ENCODE data around the gene MEIOSIN. TPM values are rescaled to one million over a fixed set of nuclear protein-coding genes. Genes with fewer than 3 reads are reported as not detected.

Gene MEIOSIN
- total and polyA plus RNA-seq, 11 donors, result not detected

DNA sequence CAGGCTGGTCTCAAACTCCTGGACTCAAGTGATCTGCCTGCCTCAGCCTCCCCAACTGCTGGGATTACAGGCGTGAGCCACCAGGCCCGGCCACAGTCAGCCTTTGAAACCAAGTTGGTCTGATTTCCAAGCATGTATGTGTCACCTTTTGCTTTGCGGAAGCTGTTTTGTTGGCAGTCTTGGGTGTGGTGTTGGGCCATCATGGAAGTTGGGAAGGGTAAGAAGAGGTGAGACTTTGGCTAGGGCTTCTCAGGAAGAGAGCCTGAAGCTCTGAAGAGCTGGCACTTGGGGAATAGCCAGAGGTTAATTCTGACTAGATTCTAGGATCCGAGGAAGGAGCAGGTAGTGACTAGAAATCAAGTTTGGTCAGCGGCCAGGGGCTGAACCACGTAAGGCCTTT lies 79.1 kb downstream of the MEIOSIN start:
- peaks cover 0 to 30% (median 13%) of the 10 kb centered on the region in 12 donors for H3K4me1 ChIP-seq
- TF ChIP-seq POLR2A (IDR thresholded peaks at IDR 0.05), result no peak
- TF ChIP-seq, protein P1, sequence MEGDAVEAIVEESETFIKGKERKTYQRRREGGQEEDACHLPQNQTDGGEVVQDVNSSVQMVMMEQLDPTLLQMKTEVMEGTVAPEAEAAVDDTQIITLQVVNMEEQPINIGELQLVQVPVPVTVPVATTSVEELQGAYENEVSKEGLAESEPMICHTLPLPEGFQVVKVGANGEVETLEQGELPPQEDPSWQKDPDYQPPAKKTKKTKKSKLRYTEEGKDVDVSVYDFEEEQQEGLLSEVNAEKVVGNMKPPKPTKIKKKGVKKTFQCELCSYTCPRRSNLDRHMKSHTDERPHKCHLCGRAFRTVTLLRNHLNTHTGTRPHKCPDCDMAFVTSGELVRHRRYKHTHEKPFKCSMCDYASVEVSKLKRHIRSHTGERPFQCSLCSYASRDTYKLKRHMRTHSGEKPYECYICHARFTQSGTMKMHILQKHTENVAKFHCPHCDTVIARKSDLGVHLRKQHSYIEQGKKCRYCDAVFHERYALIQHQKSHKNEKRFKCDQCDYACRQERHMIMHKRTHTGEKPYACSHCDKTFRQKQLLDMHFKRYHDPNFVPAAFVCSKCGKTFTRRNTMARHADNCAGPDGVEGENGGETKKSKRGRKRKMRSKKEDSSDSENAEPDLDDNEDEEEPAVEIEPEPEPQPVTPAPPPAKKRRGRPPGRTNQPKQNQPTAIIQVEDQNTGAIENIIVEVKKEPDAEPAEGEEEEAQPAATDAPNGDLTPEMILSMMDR (IDR thresholded peaks at IDR 0.05), result no peak
- intact Hi-C loops (cut with DNase I), result no loop called here
- H3K27me3 ChIP-seq, result peaks cover 0 to 17% (median 0%) of the 10 kb centered on the region in 9 donors
- H3K36me3 ChIP-seq, result no peaks in the 10 kb centered on the region
- 87 to 94% (median 91%) methylated on average over 6 of the region's 6 CpGs for WGBS, 4 donors
- H3K9me3 ChIP-seq, result no peaks in the 10 kb centered on the region
- ATAC-seq (no peak), DNase-seq (no peak)
- no peak overlapping the region for H3K27ac ChIP-seq
- no peak overlapping the region for H3K4me3 ChIP-seq

Other genes with a start within 250 kb of the MEIOSIN start
- gene RTN2, start 236.4 kb upstream of the MEIOSIN start, total RNA-seq, result 10 to 100 TPM; 12.9 to 33.0 (median 26.9) TPM
- gene RTN2, start 236.4 kb upstream of the MEIOSIN start, polyA plus RNA-seq, result 10 to 100 TPM; 12.1 to 14.2 TPM
- gene PPM1N, start 235.0 kb upstream of the MEIOSIN start, total RNA-seq, result 1 to 10 TPM in 1 of 9 donors, under 1 TPM in 3, not detected in 5; 0.56 to 2.7 (median 0.65) TPM
- gene PPM1N, start 235.0 kb upstream of the MEIOSIN start, polyA plus RNA-seq, result under 1 TPM; 0.23 to 0.78 TPM
- gene VASP, start 226.0 kb upstream of the MEIOSIN start, total RNA-seq, result 100 to 1,000 TPM in 1 of 9 donors, 10 to 100 TPM in 8; 31.2 to 106 (median 46.8) TPM
- 10 to 100 TPM; 50.9 to 74.9 TPM for gene VASP, start 226.0 kb upstream of the MEIOSIN start, polyA plus RNA-seq
- 10 to 100 TPM; 21.3 to 30.4 (median 22.5) TPM for gene OPA3, start 148.6 kb upstream of the MEIOSIN start, total RNA-seq
- 10 to 100 TPM; 13.1 to 22.3 TPM for gene OPA3, start 148.6 kb upstream of the MEIOSIN start, polyA plus RNA-seq
- 10 to 100 TPM in 3 of 9 donors, 1 to 10 TPM in 6; 2.7 to 36.0 (median 4.3) TPM for gene GPR4, start 131.2 kb upstream of the MEIOSIN start, total RNA-seq
- 1 to 10 TPM; 5.1 to 6.9 TPM for gene GPR4, start 131.2 kb upstream of the MEIOSIN start, polyA plus RNA-seq
- gene EML2, start 94.0 kb upstream of the MEIOSIN start, total RNA-seq, result 10 to 100 TPM; 22.4 to 50.2 (median 44.1) TPM
- 10 to 100 TPM; 19.0 to 23.2 TPM for gene EML2, start 94.0 kb upstream of the MEIOSIN start, polyA plus RNA-seq
- 1 to 10 TPM in 7 of 9 donors, under 1 TPM in 2; 0.64 to 7.1 (median 4.8) TPM for gene GIPR, start 65.2 kb upstream of the MEIOSIN start, total RNA-seq
- 1 to 10 TPM; 1.9 to 8.1 TPM for gene GIPR, start 65.2 kb upstream of the MEIOSIN start, polyA plus RNA-seq
- gene SNRPD2, start 41.5 kb upstream of the MEIOSIN start, total RNA-seq, result 100 to 1,000 TPM; 149 to 343 (median 248) TPM
- gene SNRPD2, start 41.5 kb upstream of the MEIOSIN start, polyA plus RNA-seq, result 100 to 1,000 TPM; 318 to 343 TPM
- gene QPCTL, start 40.8 kb upstream of the MEIOSIN start, total RNA-seq, result 1 to 10 TPM; 1.5 to 5.5 (median 2.8) TPM
- 1 to 10 TPM; 2.9 to 4.5 TPM for gene QPCTL, start 40.8 kb upstream of the MEIOSIN start, polyA plus RNA-seq
- 10 to 100 TPM in 6 of 9 donors, 1 to 10 TPM in 3; 9.1 to 17.8 (median 10.3) TPM for gene FBXO46, start 2.5 kb upstream of the MEIOSIN start, total RNA-seq
- 1 to 10 TPM; 7.2 TPM for gene FBXO46, start 2.5 kb upstream of the MEIOSIN start, polyA plus RNA-seq
- gene SIX5, start 35.8 kb downstream of the MEIOSIN start, total RNA-seq, result 10 to 100 TPM; 16.2 to 24.0 (median 22.9) TPM
- gene SIX5, start 35.8 kb downstream of the MEIOSIN start, polyA plus RNA-seq, result 10 to 100 TPM; 13.7 to 21.9 TPM
- 100 to 1,000 TPM; 131 to 778 (median 273) TPM for gene DMPK, start 49.1 kb downstream of the MEIOSIN start, total RNA-seq
- 100 to 1,000 TPM; 382 to 458 TPM for gene DMPK, start 49.1 kb downstream of the MEIOSIN start, polyA plus RNA-seq
- gene DMWD, start 59.4 kb downstream of the MEIOSIN start, total RNA-seq, result 100 to 1,000 TPM in 1 of 9 donors, 10 to 100 TPM in 8; 47.2 to 109 (median 67.3) TPM
- gene DMWD, start 59.4 kb downstream of the MEIOSIN start, polyA plus RNA-seq, result 10 to 100 TPM; 41.8 to 67.3 TPM
- gene RSPH6A, start 81.9 kb downstream of the MEIOSIN start, total RNA-seq, result not detected
- not detected for gene RSPH6A, start 81.9 kb downstream of the MEIOSIN start, polyA plus RNA-seq
- gene SYMPK, start 129.7 kb downstream of the MEIOSIN start, total RNA-seq, result 10 to 100 TPM; 21.9 to 47.7 (median 34.8) TPM
- gene SYMPK, start 129.7 kb downstream of the MEIOSIN start, polyA plus RNA-seq, result 10 to 100 TPM; 32.4 to 34.3 TPM
- not detected for gene FOXA3, start 130.9 kb downstream of the MEIOSIN start, total RNA-seq
- under 1 TPM in 1 of 2 donors, not detected in 1; 0.07 TPM for gene FOXA3, start 130.9 kb downstream of the MEIOSIN start, polyA plus RNA-seq
- 10 to 100 TPM; 17.7 to 40.0 (median 19.6) TPM for gene IRF2BP1, start 152.7 kb downstream of the MEIOSIN start, total RNA-seq
- 10 to 100 TPM; 13.6 to 14.5 TPM for gene IRF2BP1, start 152.7 kb downstream of the MEIOSIN start, polyA plus RNA-seq
- gene MYPOP, start 169.2 kb downstream of the MEIOSIN start, total RNA-seq, result 10 to 100 TPM in 5 of 9 donors, 1 to 10 TPM in 4; 8.3 to 16.0 (median 10.6) TPM
- 1 to 10 TPM; 7.9 to 8.7 TPM for gene MYPOP, start 169.2 kb downstream of the MEIOSIN start, polyA plus RNA-seq
- not detected for gene NANOS2, start 181.3 kb downstream of the MEIOSIN start, total RNA-seq
- not detected for gene NANOS2, start 181.3 kb downstream of the MEIOSIN start, polyA plus RNA-seq
- 10 to 100 TPM in 1 of 9 donors, 1 to 10 TPM in 8; 2.2 to 10.0 (median 4.8) TPM for gene NOVA2, start 240.4 kb downstream of the MEIOSIN start, total RNA-seq
- 1 to 10 TPM; 2.6 to 5.2 TPM for gene NOVA2, start 240.4 kb downstream of the MEIOSIN start, polyA plus RNA-seq

Data from heart left ventricle (tissue), 16 donors.